Tibial nerve (tissue), 4 donors: Measurements from ENCODE around the gene DCTPP1. TPM values are rescaled to one million over a fixed set of nuclear protein-coding genes. Genes with fewer than 3 reads are reported as not detected.

Source experiments
- DNase-seq, 2 donors: peaks; one replicate each; pipeline ENCODE4 v3.0.0-alpha.2; 2019; ENCODE audit warnings: low spot score in 2 of 2
- H3K27ac ChIP-seq, 4 donors: fragments of 200-600 bp; sonication (generic) in 3 of 4; one replicate each; pipeline ENCODE4 v1.5.1; 2017 to 2019; ENCODE audit warnings: mild to moderate bottlenecking in 1 of 4
- H3K27me3 ChIP-seq, 2 donors: fragments of 200-600 bp; sonication (generic) in 1 of 2; one replicate each; pipeline versions ENCODE4 v1.5.1 to v1.6.0; 2017 to 2019
- H3K36me3 ChIP-seq, 3 donors: fragments of 200-600 bp; sonication (generic); one replicate each; pipeline ENCODE4 v1.5.1; 2018 to 2019
- H3K4me1 ChIP-seq, 4 donors: fragments of 200-600 bp; sonication (generic) in 3 of 4; one replicate each; pipeline ENCODE4 v1.5.1; 2017 to 2019
- H3K4me3 ChIP-seq, 4 donors: fragments of 200-600 bp; sonication (generic) in 3 of 4; one replicate each; pipeline ENCODE4 v1.5.1; 2017 to 2019; ENCODE audit warnings: mild to moderate bottlenecking in 1 of 4, moderate library complexity in 1 of 4
- H3K9me3 ChIP-seq, 4 donors: fragments of 200-600 bp; sonication (generic) in 3 of 4; one replicate each; pipeline ENCODE4 v1.5.1; 2017 to 2019
- CTCF ChIP-seq, 5 experiments: fragments of 200-600 bp in 3 of 5; fragments of 450-650 bp in 2 of 5; sonication (generic) in 3 of 5; IDR thresholded peaks; one replicate each; pipeline ENCODE4 v1.5.1; 2016 to 2019; ENCODE audit warnings: antibody characterized with exemption in 5 of 5, mild to moderate bottlenecking in 3 of 5, moderate library complexity in 2 of 5
- EP300 ChIP-seq, 2 donors: sonication (generic); formaldehyde crosslinking; IDR thresholded peaks; one replicate each; pipeline ENCODE4 v1.6.1; 2017; ENCODE audit warnings: antibody characterized with exemption in 2 of 2, mild to moderate bottlenecking in 1 of 2
- POLR2A ChIP-seq, 2 donors: fragments of 450-650 bp; IDR thresholded peaks; one replicate each; pipeline ENCODE4 v1.6.1; 2017; ENCODE audit warnings: antibody characterized with exemption in 2 of 2, mild to moderate bottlenecking in 2 of 2, moderate library complexity in 2 of 2
- WGBS, 2 donors: methylation state at CpG; one replicate each; pipeline ENCODE4 v1.1.5; 2018; 5-methylcytosine and 5-hydroxymethylcytosine counted together
- total RNA-seq, 4 donors: library from RNA; depleted of rRNA; stranded (reverse); fragments of >200 nt; gene quantifications; one replicate each; pipeline ENCODE4 v1.1.0, GENCODE V29; 2016

The DCTPP1 gene
- total RNA-seq, 4 donors from 2014 or later: 12.1 to 20.7 (median 16.1) TPM

DNA sequence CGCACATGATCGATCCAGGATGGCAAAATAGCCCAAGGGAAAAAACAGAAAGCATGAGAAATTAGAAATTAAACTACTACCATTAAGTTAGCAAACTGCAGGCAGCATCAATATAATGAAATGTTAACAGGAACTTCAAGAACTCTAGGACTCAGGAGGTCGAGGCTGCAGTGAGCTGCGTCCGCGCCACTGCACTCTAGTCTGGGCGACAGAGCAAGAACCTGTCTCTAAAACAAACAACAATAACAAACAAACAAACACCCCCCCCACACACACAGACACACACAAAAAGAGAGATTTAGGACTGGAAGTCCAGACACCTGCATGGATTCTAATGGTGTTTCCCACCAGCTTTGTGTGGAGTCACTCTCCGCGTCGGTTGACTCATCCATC lies 16.4 kb upstream of the DCTPP1 start:
- H3K9me3 ChIP-seq: no peaks in the 10 kb centered on the region
- no peaks in the 10 kb centered on the region for H3K27me3 ChIP-seq
- H3K36me3 ChIP-seq: peaks cover 0 to 22% (median 0%) of the 10 kb centered on the region in 3 donors
- peaks cover 0 to 23% (median 17%) of the 10 kb centered on the region in 4 donors for H3K4me1 ChIP-seq
- TF ChIP-seq EP300 (IDR thresholded peaks at IDR 0.05) (no peak), POLR2A (IDR thresholded peaks at IDR 0.05) (no peak), CTCF (IDR thresholded peaks at IDR 0.05) (no peak)
- no peak for DNase-seq
- peak overlapping the region; percentile 60 to 98 (median 96) for H3K27ac ChIP-seq
- 73 to 75% methylated on average over 10 of the region's 10 CpGs for WGBS, 2 donors
- peak overlapping the region; percentile 58 to 100 (median 91) for H3K4me3 ChIP-seq

- H3K9me3 ChIP-seq: no peaks in the 10 kb centered on the region
- peaks cover 0 to 23% (median 17%) of the 10 kb centered on the region in 4 donors for H3K4me1 ChIP-seq
- TF ChIP-seq EP300 (IDR thresholded peaks at IDR 0.05) (peak; percentile 65 to 94), CTCF (IDR thresholded peaks at IDR 0.05) (peak; percentile 25 to 56 (median 45)), POLR2A (IDR thresholded peaks at IDR 0.05) (peak; percentile 32 to 85)
- H3K27ac ChIP-seq: peak within 1 kb of the TSS; percentile 60 to 98 (median 96)
- peaks cover 0 to 22% (median 0%) of the 10 kb centered on the region in 3 donors for H3K36me3 ChIP-seq
- peak; percentile 99 to 100 for DNase-seq
- WGBS, 2 donors: 1 to 2% methylated on average over 45 to 51 of the region's 59 CpGs
- no peaks in the 10 kb centered on the region for H3K27me3 ChIP-seq
- peak within 1 kb of the TSS; percentile 58 to 100 (median 91) for H3K4me3 ChIP-seq
Observed at GRCh38 chr16:30445408-30446202, 15.8 kb upstream of the DCTPP1 start, which contains the start of gene SEPHS2. TSS of gene SEPHS2 (minus strand) at chr16:30445874. CDS start at chr16:30445727, 147 bp downstream.

GRCh38 chr16:30445149-30445407 lies 15.2 kb upstream of the DCTPP1 start:
- TF ChIP-seq POLR2A (IDR thresholded peaks at IDR 0.05): no peak
- no peak for TF ChIP-seq CTCF (IDR thresholded peaks at IDR 0.05)
- TF ChIP-seq EP300 (IDR thresholded peaks at IDR 0.05): no peak
- Histone ChIP-seq H3K4me3 (peak overlapping the region; percentile 58 to 100 (median 91)), H3K36me3 (peaks cover 0 to 22% (median 0%) of the 10 kb centered on the region in 3 donors), H3K4me1 (peaks cover 0 to 23% (median 17%) of the 10 kb centered on the region in 4 donors), H3K9me3 (no peaks in the 10 kb centered on the region), H3K27ac (peak overlapping the region; percentile 60 to 98 (median 96)), H3K27me3 (no peaks in the 10 kb centered on the region)
- WGBS, 2 donors: 34 to 40% methylated on average over 11 of the region's 11 CpGs
- no peak for DNase-seq

DNA sequence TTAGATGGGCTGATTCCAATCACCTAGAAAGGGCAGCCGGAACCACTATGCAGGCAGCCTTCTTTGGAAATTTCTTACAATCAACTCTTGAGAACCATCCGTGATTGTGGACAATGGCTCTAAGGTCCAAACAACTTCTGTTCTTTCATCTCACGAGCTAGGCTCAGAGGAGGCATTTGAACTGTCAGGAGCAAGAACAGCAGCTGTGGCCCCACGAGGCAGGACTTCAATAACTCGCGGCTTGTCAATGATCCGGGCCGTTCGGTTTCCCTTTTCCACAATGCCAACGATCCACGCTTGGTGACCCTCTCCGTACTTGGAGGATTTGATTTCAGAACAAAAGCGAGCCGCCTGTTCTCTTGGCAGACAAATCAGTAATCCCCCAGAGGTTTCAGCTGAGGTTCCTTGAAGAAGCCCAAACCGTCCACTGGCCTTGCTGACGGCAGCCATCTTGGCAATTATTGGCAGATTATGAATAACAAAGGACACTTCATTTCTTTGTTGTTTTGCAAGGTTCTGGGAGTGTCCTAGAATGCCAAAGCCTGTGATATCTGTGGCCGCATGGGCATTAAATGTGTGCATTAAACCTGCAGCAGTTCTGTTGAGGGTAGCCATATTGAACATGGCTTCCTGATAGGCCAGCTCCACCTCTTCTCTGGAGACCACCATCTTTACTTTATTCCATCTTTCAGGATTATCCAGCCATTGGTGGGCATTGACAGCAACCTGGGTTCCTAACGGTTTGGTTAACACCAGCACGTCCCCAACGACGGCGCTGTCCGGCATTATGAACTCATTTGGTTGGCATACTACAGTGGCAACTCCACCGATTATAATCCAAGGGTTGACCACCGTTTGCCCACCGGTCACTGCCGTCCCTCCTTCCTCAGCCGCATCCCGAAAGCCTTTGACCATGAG lies 14.7 kb upstream of the DCTPP1 start:
- TF ChIP-seq CTCF (IDR thresholded peaks at IDR 0.05) (no peak), EP300 (IDR thresholded peaks at IDR 0.05) (no peak), POLR2A (IDR thresholded peaks at IDR 0.05) (no peak)
- no peaks in the 10 kb centered on the region for H3K27me3 ChIP-seq
- H3K4me3 ChIP-seq: peak overlapping the region; percentile 58 to 100 (median 91)
- DNase-seq: no peak
- peak overlapping the region; percentile 60 to 98 (median 96) for H3K27ac ChIP-seq
- 92 to 94% methylated on average over 29 of the region's 29 CpGs for WGBS, 2 donors
- peaks cover 0 to 22% (median 0%) of the 10 kb centered on the region in 3 donors for H3K36me3 ChIP-seq
- peaks cover 0 to 23% (median 17%) of the 10 kb centered on the region in 4 donors for H3K4me1 ChIP-seq
- no peaks in the 10 kb centered on the region for H3K9me3 ChIP-seq
